ENCODE results near the gene FUNDC2. TPM values are rescaled to one million over a fixed set of nuclear protein-coding genes. Genes with fewer than 3 reads are reported as not detected.

The FUNDC2 gene
- total and polyA plus RNA-seq, 2 of the 13 experiments (the other 11 are each of a cell fraction or from before 2014, with no cell fraction given): 65.3 to 109 TPM

- TF ChIP-seq ZFP82 (CRISPR knock-in tag; IDR thresholded peaks at IDR 0.05; ENCODE audit: borderline replicate concordance) (0 out of 2 replicates have a peak, but pooled peaks have one; percentile 27), ZNF343 (CRISPR knock-in tag; IDR thresholded peaks at IDR 0.05) (no peak), YY1 (IDR thresholded peaks at IDR 0.05; ENCODE audit: insufficient read depth, insufficient replicate concordance, low read depth, low read length) (peak; percentile 89), ZNF839 (CRISPR knock-in tag; IDR thresholded peaks at IDR 0.05; ENCODE audit: borderline replicate concordance) (no peak), HNRNPL (IDR thresholded peaks at IDR 0.05; ENCODE audit: low read depth, low read length) (no peak), GPN1 (CRISPR knock-in tag; IDR thresholded peaks at IDR 0.05; ENCODE audit: borderline replicate concordance) (no peak), ZNF496 (CRISPR knock-in tag; IDR thresholded peaks at IDR 0.05; ENCODE audit: insufficient replicate concordance) (no peak), FOSL1 (CRISPR knock-in tag; IDR thresholded peaks at IDR 0.05; ENCODE audit: borderline replicate concordance) (no peak), REXO4 (CRISPR knock-in tag; IDR thresholded peaks at IDR 0.05; ENCODE audit: borderline replicate concordance) (no peak), ETV5 (CRISPR knock-in tag; IDR thresholded peaks at IDR 0.05; ENCODE audit: borderline replicate concordance) (peak; percentile 85), ZNF562 (CRISPR knock-in tag; IDR thresholded peaks at IDR 0.05; ENCODE audit: borderline replicate concordance) (no peak), ZNF878 (CRISPR knock-in tag; IDR thresholded peaks at IDR 0.05) (no peak), AGO1 (IDR thresholded peaks at IDR 0.05; ENCODE audit: low read depth, low read length, poor library complexity, severe bottlenecking) (no peak), MBNL3 (CRISPR knock-in tag; conservative IDR thresholded peaks at IDR 0.05) (no peak), ZNF768 (CRISPR knock-in tag; IDR thresholded peaks at IDR 0.05) (peak; percentile 51; the same call in 1 of the 2 replicates), ZNF33A (CRISPR knock-in tag; IDR thresholded peaks at IDR 0.05; ENCODE audit: borderline replicate concordance) (no peak), KLF6 (CRISPR knock-in tag; IDR thresholded peaks at IDR 0.05) (no peak), ZNF629 (CRISPR knock-in tag; conservative IDR thresholded peaks at IDR 0.05) (no peak)
- TF ChIP-seq, protein P1, sequence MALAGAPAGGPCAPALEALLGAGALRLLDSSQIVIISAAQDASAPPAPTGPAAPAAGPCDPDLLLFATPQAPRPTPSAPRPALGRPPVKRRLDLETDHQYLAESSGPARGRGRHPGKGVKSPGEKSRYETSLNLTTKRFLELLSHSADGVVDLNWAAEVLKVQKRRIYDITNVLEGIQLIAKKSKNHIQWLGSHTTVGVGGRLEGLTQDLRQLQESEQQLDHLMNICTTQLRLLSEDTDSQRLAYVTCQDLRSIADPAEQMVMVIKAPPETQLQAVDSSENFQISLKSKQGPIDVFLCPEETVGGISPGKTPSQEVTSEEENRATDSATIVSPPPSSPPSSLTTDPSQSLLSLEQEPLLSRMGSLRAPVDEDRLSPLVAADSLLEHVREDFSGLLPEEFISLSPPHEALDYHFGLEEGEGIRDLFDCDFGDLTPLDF (CRISPR knock-in tag; IDR thresholded peaks at IDR 0.05): peak; percentile 46; the same call in 1 of the 2 replicates
- TF ChIP-seq, protein P2, sequence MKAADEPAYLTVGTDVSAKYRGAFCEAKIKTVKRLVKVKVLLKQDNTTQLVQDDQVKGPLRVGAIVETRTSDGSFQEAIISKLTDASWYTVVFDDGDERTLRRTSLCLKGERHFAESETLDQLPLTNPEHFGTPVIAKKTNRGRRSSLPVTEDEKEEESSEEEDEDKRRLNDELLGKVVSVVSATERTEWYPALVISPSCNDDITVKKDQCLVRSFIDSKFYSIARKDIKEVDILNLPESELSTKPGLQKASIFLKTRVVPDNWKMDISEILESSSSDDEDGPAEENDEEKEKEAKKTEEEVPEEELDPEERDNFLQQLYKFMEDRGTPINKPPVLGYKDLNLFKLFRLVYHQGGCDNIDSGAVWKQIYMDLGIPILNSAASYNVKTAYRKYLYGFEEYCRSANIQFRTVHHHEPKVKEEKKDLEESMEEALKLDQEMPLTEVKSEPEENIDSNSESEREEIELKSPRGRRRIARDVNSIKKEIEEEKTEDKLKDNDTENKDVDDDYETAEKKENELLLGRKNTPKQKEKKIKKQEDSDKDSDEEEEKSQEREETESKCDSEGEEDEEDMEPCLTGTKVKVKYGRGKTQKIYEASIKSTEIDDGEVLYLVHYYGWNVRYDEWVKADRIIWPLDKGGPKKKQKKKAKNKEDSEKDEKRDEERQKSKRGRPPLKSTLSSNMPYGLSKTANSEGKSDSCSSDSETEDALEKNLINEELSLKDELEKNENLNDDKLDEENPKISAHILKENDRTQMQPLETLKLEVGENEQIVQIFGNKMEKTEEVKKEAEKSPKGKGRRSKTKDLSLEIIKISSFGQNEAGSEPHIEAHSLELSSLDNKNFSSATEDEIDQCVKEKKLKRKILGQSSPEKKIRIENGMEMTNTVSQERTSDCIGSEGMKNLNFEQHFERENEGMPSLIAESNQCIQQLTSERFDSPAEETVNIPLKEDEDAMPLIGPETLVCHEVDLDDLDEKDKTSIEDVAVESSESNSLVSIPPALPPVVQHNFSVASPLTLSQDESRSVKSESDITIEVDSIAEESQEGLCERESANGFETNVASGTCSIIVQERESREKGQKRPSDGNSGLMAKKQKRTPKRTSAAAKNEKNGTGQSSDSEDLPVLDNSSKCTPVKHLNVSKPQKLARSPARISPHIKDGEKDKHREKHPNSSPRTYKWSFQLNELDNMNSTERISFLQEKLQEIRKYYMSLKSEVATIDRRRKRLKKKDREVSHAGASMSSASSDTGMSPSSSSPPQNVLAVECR (CRISPR knock-in tag; IDR thresholded peaks at IDR 0.05; ENCODE audit: borderline replicate concordance): peak; percentile 50; the same call in 1 of the 2 replicates
- TF ChIP-seq, protein P3, sequence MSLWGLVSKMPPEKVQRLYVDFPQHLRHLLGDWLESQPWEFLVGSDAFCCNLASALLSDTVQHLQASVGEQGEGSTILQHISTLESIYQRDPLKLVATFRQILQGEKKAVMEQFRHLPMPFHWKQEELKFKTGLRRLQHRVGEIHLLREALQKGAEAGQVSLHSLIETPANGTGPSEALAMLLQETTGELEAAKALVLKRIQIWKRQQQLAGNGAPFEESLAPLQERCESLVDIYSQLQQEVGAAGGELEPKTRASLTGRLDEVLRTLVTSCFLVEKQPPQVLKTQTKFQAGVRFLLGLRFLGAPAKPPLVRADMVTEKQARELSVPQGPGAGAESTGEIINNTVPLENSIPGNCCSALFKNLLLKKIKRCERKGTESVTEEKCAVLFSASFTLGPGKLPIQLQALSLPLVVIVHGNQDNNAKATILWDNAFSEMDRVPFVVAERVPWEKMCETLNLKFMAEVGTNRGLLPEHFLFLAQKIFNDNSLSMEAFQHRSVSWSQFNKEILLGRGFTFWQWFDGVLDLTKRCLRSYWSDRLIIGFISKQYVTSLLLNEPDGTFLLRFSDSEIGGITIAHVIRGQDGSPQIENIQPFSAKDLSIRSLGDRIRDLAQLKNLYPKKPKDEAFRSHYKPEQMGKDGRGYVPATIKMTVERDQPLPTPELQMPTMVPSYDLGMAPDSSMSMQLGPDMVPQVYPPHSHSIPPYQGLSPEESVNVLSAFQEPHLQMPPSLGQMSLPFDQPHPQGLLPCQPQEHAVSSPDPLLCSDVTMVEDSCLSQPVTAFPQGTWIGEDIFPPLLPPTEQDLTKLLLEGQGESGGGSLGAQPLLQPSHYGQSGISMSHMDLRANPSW (CRISPR knock-in tag; IDR thresholded peaks at IDR 0.05; ENCODE audit: borderline replicate concordance): no peak
Measured at GRCh38 chrX:155026727-155027508, at the start of gene FUNDC2 (continued).

Data from HepG2 (cell line).